ENCODE data around the gene ZBTB24.

DNA sequence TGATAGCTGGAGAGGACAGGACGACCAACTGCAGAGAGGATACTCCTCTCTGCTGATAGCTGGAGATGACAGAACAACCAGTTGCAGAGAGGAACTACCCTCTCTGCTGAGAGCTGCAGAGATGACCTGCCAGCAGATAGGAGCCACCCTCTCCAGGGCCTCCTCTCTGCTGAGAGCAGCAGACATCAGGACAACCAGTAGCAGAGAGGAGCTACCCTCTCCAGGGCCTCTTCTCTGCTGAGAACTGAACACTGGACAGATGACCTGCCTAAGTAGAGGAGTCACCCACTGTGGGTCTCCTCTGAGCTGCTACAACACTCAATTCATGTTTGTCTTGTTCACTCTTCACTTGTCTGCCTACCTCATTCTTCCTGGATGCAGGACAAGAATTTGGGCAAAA lies 27.3 kb upstream of the ZBTB24 start:
- TF ChIP-seq YY1 (IDR thresholded peaks at IDR 0.05; ENCODE audit: low read depth): no peak
- TF ChIP-seq, protein P1, sequence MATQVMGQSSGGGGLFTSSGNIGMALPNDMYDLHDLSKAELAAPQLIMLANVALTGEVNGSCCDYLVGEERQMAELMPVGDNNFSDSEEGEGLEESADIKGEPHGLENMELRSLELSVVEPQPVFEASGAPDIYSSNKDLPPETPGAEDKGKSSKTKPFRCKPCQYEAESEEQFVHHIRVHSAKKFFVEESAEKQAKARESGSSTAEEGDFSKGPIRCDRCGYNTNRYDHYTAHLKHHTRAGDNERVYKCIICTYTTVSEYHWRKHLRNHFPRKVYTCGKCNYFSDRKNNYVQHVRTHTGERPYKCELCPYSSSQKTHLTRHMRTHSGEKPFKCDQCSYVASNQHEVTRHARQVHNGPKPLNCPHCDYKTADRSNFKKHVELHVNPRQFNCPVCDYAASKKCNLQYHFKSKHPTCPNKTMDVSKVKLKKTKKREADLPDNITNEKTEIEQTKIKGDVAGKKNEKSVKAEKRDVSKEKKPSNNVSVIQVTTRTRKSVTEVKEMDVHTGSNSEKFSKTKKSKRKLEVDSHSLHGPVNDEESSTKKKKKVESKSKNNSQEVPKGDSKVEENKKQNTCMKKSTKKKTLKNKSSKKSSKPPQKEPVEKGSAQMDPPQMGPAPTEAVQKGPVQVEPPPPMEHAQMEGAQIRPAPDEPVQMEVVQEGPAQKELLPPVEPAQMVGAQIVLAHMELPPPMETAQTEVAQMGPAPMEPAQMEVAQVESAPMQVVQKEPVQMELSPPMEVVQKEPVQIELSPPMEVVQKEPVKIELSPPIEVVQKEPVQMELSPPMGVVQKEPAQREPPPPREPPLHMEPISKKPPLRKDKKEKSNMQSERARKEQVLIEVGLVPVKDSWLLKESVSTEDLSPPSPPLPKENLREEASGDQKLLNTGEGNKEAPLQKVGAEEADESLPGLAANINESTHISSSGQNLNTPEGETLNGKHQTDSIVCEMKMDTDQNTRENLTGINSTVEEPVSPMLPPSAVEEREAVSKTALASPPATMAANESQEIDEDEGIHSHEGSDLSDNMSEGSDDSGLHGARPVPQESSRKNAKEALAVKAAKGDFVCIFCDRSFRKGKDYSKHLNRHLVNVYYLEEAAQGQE (IDR thresholded peaks at IDR 0.05; ENCODE audit: low read depth): no peak
